Measurements from ENCODE around the gene ZNF610.

ZNF610 gene

DNA sequence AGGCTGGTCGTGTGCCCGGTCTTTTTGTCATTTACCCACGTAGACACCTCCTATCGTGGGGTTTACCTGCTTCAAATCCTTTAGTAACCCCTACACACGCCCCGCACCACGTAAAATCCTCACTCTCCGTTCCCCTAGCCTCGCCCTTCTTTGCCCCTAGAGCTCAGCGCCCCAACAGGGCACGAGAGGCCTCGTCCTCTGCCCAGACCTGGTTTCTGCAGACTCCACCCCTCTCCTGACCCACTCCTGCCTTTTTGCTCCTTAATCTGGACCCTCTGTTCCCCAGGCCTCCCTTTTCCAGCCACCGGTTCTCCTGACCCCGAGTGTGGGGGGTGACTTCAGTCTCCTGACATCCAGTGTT lies 62.0 kb downstream of the ZNF610 start:
- TF ChIP-seq CTCF (IDR thresholded peaks at IDR 0.05; ENCODE audit: borderline replicate concordance, insufficient read depth, low read depth, low read length), result no peak
- H3K4me3 ChIP-seq (ENCODE audit: low read depth, low read length), result no peak overlapping the region

DNA sequence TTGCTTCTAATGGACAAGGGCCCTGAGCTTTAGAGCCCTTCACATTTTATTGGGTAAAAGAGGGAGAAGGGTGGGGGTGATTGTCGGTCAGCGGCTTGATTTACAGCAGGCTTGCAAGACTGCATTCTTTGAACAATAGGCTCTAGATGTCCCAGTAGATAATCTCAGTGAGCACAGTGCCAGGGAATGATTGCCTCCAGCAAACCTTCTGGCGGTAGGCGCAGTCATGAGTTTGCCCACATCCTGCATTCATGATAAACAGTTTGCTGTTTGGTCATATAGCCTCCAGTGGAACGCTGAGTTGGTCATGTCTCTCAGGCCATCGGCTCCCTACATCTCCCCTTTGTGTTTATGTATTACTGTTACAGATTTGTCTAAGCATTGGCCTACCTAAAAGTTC lies 74.2 kb downstream of the ZNF610 start:
- no peak overlapping the region for H3K4me3 ChIP-seq (ENCODE audit: low read depth, low read length)
- TF ChIP-seq CTCF (IDR thresholded peaks at IDR 0.05; ENCODE audit: borderline replicate concordance, insufficient read depth, low read depth, low read length), result no peak

- TF ChIP-seq CTCF (IDR thresholded peaks at IDR 0.05; ENCODE audit: borderline replicate concordance, insufficient read depth, low read depth, low read length), result no peak
- H3K4me3 ChIP-seq (ENCODE audit: low read depth, low read length), result no peak overlapping the region
Measured at GRCh38 chr19:52415711-52416110, 79.7 kb downstream of the ZNF610 start.

All from GM12875 (cell line).